ENCODE results near the gene ADGRE3.
A peak's percentile ranks its signal among the peaks of the same experiment; 100 is the strongest.

ADGRE3 gene

DNA sequence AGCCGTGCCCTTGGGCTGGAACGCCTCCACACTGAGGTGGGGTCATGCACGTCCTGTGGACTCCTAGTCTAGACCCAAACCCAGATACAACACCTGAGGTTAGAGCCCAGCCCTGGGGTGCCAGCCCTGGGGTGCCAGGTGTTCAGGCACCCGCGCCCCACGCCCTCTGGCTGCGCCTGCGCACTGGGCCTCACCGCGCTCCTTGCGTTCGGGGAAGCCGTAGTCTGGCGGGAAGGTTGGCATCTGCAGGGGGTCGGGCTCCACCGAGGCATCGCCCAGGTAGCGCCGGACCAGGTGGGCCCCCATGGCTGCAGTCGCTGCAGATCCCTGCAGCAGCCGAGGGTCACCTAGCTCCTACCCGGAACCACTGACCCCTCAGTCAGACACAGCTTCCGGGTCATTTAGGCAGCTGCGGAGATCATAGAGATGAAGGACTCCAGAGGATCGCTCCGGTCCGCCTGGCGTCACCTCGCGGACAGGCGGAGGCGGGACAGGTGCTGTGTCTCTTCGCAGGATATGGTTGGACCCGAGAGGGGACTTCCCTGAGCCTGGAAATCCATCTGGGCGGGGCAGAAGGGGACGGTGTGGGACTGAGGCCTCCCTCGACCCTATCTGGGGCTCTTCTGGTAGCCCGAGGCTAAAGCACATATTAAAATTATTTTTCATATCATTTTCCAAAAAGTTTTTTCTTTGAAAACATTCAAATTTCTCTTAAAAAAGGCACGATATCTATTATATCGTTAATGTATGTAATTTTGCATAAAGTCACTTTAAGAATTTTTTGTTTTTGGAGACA, 102.8 kb downstream of the ADGRE3 start, which contains the start of gene NDUFB7:
TSS of gene NDUFB7 (minus strand) at position 372 of the 796 bp plus-strand sequence. CDS start at position 306, 66 bp downstream.
- peak; percentile 82 for DNase-seq (ENCODE audit: extremely low read depth, low read depth)
- peak within 1 kb of the TSS; percentile 98 for H3K4me3 ChIP-seq (replicated peaks; ENCODE audit: low read depth, low read length)
- TF ChIP-seq, protein P1, sequence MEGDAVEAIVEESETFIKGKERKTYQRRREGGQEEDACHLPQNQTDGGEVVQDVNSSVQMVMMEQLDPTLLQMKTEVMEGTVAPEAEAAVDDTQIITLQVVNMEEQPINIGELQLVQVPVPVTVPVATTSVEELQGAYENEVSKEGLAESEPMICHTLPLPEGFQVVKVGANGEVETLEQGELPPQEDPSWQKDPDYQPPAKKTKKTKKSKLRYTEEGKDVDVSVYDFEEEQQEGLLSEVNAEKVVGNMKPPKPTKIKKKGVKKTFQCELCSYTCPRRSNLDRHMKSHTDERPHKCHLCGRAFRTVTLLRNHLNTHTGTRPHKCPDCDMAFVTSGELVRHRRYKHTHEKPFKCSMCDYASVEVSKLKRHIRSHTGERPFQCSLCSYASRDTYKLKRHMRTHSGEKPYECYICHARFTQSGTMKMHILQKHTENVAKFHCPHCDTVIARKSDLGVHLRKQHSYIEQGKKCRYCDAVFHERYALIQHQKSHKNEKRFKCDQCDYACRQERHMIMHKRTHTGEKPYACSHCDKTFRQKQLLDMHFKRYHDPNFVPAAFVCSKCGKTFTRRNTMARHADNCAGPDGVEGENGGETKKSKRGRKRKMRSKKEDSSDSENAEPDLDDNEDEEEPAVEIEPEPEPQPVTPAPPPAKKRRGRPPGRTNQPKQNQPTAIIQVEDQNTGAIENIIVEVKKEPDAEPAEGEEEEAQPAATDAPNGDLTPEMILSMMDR (IDR thresholded peaks at IDR 0.05; ENCODE audit: low read depth, low read length, missing control alignments), result peak; percentile 74

DNA sequence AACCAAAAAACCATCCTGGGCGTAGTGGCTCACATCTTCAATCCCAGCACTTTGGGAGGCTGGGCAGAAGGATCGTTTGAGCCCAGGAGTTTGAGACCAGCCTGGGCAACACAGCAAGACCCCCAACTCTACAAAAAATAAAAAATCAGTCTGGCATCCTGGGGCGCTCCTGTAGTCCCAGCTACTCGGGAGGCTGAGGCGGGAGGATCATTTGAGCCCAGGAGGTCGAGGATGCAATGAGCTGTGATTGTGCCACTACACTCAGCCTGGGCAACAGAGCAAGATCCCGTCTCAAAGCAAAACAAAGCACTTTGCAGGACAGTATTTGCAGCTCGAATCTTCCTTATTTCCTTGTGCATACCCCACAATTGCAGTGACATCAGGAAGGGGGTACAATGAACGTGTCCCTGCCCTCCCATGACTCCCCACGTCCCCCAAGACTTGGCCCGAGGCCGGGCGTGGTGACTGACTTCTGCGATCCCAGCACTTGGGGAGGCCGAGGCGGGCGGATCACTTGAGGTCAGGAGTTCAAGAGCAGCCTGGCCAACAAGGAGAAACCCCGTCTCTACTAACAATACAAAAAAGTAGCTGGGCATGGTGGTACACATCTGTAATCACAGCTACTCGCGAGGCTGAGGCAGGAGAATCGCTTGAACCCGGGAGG, 103.6 kb downstream of the ADGRE3 start:
- DNase-seq (ENCODE audit: extremely low read depth, low read depth), result no peak
- H3K4me3 ChIP-seq (replicated peaks; ENCODE audit: low read depth, low read length), result peak overlapping the region; percentile 98
- TF ChIP-seq, protein P1 (IDR thresholded peaks at IDR 0.05; ENCODE audit: low read depth, low read length, missing control alignments), result no peak
